Stimulated activated CD4-positive, alpha-beta T cell treated with anti-CD3 and anti-CD28 coated beads, Interleukin-4, amount 100 ng/mL, for 48 hours (primary cell): ENCODE data around the gene SLC35A4.

Experiments used
- DNase-seq, 2 donors: peaks; one replicate each; pipeline ENCODE4 v3.0.0-alpha.2; 2020; ENCODE audit warnings: low read depth in 2 of 2

Gene SLC35A4

DNA sequence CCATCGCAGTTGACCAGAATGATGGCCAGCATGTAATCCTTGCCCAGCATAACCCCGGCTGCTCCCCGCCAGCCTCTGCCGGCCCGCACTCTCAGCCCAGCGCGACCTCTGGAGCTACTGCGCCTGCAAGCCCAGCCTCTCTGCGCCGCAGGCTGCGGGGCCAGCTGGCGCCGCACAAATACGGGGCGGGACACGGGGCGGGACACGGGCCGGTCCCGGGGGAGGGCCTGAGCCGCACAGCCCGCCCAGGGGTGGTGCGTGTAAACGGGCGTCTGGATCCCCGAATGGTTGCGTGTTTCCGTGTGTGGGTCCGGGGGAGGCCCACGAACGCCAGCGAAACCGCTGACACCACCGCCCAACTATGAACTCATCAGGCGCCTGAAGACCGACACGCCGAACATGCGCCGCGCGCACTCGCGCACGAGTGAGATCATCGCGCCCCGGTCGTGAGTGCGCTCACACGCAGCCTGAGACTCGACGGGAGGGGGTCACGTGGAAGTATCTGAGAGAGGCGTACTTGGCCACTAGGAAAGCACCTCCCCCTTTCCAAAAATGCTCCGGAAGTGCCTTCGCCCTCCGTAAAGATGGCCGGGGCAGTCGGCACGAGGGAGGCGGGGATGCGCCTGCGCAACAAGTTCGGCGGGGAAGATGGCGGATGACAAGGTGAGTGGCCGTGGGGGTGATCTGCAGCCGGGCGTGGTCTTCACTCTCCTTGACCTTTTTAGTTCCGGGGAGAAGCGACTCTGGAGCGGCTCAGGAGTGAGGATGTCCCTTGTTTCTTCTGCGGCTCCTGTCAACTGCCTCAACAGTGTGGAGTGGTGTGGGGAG lies at the start of gene SLC35A4, which contains the start of gene APBB3:
Gene SLC35A4 (plus strand): TSS at position 633 of the 828 bp plus-strand sequence. CDS start 2,342 bp downstream, outside the sequence.
Gene APBB3 (minus strand): TSS at position 403 of the 828 bp plus-strand sequence. CDS start 353 bp downstream, at position 50.
- DNase-seq = peak; percentile 89 to 95

DNA sequence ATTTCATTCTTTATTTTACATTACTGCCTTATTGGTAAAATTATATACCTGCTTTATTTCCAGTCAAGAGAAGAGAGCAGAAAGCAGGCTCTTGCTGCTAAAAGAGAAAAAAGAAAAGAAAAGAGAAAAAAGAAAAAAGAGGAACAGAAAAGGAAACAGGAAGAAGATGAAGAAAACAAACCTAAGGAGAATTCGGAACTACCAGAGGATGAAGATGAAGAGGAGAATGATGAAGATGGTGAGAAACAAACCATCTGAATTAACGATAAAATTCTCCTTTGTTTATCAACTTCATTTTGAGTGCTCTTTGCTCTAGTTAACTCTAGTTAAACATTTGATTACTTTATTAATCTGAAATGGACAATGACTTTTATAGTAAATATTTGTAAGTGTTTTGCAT lies 40.6 kb upstream of the SLC35A4 start:
- DNase-seq = no peak

- DNase-seq = no peak
Measured at GRCh38 chr5:140540227-140540626, 24.4 kb upstream of the SLC35A4 start.

- no peak for DNase-seq
Measured at GRCh38 chr5:140542972-140543371, 21.7 kb upstream of the SLC35A4 start.

- no peak for DNase-seq
Measured at GRCh38 chr5:140544986-140545385, 19.6 kb upstream of the SLC35A4 start.

DNA sequence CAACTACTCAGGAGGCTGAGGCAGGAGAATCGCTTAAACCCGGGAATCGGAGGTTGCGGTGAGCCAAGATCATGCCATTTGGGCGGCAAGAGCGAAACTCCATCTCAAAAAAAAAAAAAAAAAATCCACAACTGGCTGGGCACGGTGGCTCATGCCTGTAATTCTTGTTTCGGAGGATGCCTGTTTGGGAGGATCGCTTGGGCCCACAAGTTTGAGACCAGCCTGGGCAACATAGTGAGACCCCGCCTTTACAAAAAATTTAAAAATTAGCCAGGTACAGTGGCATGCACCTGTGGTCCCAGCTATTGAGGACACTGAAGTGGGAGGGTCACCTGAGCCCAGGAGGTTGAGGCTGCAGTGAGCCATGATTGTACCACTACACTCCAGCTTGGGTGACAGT lies 19.0 kb upstream of the SLC35A4 start:
- DNase-seq = no peak

GRCh38 chr5:140546851-140547507 lies 17.6 kb upstream of the SLC35A4 start:
- DNase-seq = no peak

- DNase-seq = peak; percentile 78 to 86
Measured at GRCh38 chr5:140547508-140548299, 16.9 kb upstream of the SLC35A4 start, which contains the start of gene EIF4EBP3. TSS of gene EIF4EBP3 (plus strand) at chr5:140547662. CDS start at chr5:140547738, 76 bp downstream.

DNA sequence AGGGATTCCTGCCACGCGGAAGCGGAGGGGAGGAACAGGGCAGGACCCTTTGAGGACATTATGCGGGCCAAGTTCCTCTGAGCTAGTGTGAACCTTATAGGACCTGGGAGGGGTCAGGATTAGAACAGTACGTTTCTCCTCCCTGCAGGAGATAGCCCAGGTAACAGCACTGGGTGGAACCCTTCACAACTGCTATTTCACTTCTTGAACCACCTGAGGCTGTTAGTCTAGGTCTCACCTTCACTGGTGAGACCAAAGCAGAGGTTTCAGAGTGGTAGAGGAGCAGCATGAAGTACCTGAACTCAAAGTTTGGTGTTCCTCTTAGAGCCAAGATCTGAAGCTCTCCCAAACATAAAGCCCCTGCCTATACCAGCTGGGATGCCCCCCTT lies 16.3 kb upstream of the SLC35A4 start:
- DNase-seq = no peak

DNA sequence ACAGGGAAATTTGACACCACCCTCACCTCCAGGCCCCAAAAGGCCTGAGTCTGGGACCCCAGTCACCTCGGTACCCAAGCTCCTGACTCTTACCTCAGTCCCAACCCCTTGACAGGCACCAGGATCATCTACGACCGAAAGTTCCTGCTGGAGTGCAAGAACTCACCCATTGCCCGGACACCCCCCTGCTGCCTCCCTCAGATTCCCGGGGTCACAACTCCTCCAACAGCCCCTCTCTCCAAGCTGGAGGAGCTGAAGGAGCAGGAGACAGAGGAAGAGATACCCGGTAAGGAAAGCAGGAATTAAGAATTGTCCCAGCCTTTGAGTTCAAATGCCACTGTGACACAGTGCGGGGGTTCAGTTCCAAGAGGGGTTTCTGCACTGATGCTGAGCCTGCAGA lies 15.8 kb upstream of the SLC35A4 start:
- no peak for DNase-seq

GRCh38 chr5:140549237-140550144 lies 15.1 kb upstream of the SLC35A4 start:
- no peak for DNase-seq

- DNase-seq = no peak
Measured at GRCh38 chr5:140550147-140551079, 14.2 kb upstream of the SLC35A4 start.

- no peak for DNase-seq
Measured at GRCh38 chr5:140551872-140552271, 12.8 kb upstream of the SLC35A4 start.

DNA sequence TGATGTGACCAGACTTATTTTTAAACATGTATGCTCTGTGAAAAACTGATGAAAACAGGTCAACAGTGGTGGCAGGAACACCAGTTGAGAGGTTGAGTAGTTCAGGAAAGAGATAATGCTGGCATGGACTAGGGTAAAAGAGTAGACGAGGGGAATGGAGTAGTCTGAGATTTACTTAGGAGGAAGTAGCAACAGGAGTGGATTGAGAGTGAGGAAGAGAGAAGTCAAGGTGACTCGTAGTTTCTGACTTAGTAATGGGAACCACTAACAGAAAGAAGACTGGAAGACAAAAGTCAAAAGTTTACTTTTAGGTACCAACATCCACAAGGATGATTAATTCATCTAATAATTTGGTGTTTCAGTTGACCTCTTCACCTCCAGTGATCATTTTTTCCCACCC lies 11.0 kb upstream of the SLC35A4 start:
- DNase-seq = no peak

- DNase-seq = no peak
Measured at GRCh38 chr5:140554454-140554853, 10.2 kb upstream of the SLC35A4 start.

- DNase-seq = no peak
Measured at GRCh38 chr5:140555747-140556312, 8.8 kb upstream of the SLC35A4 start.

GRCh38 chr5:140556438-140556837 lies 8.2 kb upstream of the SLC35A4 start:
- no peak for DNase-seq

DNA sequence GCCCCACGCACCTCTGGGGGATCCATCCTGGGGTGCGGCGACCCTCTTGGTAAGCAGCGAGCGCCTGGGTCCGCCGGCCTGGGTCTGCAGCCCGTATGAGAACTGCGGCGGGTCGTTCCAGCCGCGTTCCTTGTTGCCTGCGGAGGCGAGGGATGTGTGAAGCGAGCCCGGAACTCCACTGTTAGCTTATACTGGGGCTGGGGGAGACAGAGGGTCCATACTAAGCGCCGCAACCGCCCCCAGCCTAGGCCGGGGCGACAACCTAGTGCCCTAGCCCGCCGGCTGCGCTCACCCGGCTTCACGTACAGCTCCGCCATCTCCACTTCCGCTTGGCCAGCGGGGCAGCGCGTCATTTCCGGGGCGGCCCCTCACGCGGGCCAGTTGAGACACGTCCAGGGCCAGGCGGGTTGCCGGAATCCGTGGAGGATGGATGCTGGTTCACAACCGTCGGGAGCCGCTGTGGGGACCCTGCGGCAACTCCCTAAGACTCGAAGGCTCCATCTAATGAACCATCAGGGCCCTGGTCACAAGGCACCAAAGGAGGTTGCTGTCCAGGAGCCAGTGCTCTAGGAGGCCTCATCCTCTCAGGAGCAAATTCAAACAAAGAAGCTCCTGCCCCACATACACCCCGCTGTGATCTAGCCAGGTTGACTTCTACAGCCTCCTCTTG lies 7.4 kb upstream of the SLC35A4 start, which contains the start of gene SRA1:
Gene SRA1 (minus strand): TSS at position 338 of the 670 bp plus-strand sequence. CDS start 21 bp downstream, at position 317.
- peak; percentile 78 to 87 for DNase-seq

GRCh38 chr5:140557965-140558364 lies 6.7 kb upstream of the SLC35A4 start:
- no peak for DNase-seq
